Bronchial epithelial cell (primary cell): ENCODE measurements around the gene ADAMTSL3. TPM values are rescaled to one million over a fixed set of nuclear protein-coding genes. Genes with fewer than 3 reads are reported as not detected.

Experiments
- DNase-seq: peaks from one replicate; pipeline ENCODE4 v3.0.0-alpha.2; 2010; ENCODE audit warnings: low read depth
- FAIRE-seq: peaks from 2 replicates; lab custom pipeline; 2011; peaks lifted over from hg19 to GRCh38; lab: Jason Lieb, UNC
- H3K27me3 ChIP-seq: 2 replicates; pipeline ENCODE4 v1.5.1; 2011; ENCODE audit warnings: low read length; ENCODE audit not compliant: control insufficient read depth, insufficient read depth
- H3K36me3 ChIP-seq: 2 replicates; pipeline ENCODE4 v1.5.1; 2011; ENCODE audit warnings: low read length; ENCODE audit not compliant: control insufficient read depth, insufficient read depth
- H3K4me3 ChIP-seq: 2 replicates; pipeline ENCODE4 v1.5.1; 2011; ENCODE audit warnings: mild to moderate bottlenecking, low read depth, low read length, control low read depth
- total RNA-seq: library from RNA; depleted of rRNA; stranded (reverse); fragments of >200 nt; gene quantifications from 2 replicates; pipeline ENCODE4 v1.2.1, GENCODE V29; 2014
- TF ChIP-seq, protein P1 (sequence below): IDR thresholded peaks from 2 replicates; pipeline ENCODE4 v1.5.1; 2011; ENCODE audit warnings: mild to moderate bottlenecking, moderate library complexity, low read length, control low read depth, inconsistent platforms; ENCODE audit not compliant: insufficient read depth, severe bottlenecking

Gene ADAMTSL3
- total RNA-seq, 1 donor from 2014 or later: 0.79 TPM

DNA sequence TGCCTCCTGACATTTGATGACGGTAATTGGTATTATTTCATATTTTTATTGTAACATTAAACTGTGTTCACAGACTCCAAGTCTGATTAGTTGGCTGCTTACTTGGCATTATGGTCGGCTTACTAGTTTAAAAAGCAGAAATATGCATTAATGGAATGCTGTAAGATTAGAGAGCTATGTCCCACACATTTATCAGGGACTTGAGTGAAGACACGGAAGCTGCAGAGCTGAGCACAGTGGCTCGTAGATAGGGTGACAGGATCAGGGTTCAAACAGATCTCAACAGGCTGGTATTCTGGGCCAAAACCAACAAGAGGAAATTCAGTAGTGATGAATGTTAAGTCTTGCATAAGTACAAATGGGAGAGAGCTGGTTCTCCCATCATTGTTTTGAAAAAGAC is 113.8 kb downstream of the ADAMTSL3 start:
- FAIRE-seq: no peak
- peak; percentile 56 for DNase-seq
- Histone ChIP-seq H3K36me3 (no peaks in the 10 kb centered on the region), H3K27me3 (no peaks in the 10 kb centered on the region), H3K4me3 (no peak overlapping the region)
- TF ChIP-seq, protein P1, sequence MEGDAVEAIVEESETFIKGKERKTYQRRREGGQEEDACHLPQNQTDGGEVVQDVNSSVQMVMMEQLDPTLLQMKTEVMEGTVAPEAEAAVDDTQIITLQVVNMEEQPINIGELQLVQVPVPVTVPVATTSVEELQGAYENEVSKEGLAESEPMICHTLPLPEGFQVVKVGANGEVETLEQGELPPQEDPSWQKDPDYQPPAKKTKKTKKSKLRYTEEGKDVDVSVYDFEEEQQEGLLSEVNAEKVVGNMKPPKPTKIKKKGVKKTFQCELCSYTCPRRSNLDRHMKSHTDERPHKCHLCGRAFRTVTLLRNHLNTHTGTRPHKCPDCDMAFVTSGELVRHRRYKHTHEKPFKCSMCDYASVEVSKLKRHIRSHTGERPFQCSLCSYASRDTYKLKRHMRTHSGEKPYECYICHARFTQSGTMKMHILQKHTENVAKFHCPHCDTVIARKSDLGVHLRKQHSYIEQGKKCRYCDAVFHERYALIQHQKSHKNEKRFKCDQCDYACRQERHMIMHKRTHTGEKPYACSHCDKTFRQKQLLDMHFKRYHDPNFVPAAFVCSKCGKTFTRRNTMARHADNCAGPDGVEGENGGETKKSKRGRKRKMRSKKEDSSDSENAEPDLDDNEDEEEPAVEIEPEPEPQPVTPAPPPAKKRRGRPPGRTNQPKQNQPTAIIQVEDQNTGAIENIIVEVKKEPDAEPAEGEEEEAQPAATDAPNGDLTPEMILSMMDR: no peak

DNA sequence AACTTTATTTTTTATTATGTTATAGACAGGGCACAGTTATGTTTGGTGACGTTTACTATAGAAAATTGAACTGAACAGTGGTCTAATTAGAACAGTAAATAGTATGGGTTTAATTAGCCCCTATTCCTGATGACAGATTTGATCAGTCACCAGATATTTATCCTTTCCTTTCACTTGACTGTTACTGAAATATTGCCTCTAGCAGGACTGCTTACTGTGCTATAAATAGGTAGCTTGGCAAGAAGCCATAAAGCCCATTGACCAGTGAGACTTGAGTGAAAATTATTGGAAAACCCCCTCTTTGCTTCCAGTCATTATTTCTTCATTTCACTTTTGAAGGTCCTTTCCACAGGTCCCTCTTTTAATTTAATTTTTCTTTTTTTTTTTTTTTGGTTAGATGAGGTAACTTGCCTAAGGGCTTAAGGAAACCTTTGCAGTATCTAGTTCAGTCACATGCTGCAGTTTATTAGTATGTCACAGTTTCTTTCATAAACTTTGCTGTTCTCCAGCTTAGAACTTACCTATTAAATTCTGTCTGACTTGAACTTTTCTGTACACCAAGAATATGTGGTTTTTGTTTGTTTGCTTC is 115.6 kb downstream of the ADAMTSL3 start:
- Histone ChIP-seq H3K27me3 (no peaks in the 10 kb centered on the region), H3K4me3 (no peak overlapping the region), H3K36me3 (no peaks in the 10 kb centered on the region)
- FAIRE-seq: no peak
- TF ChIP-seq, protein P1: no peak
- peak; percentile 44 for DNase-seq

DNA sequence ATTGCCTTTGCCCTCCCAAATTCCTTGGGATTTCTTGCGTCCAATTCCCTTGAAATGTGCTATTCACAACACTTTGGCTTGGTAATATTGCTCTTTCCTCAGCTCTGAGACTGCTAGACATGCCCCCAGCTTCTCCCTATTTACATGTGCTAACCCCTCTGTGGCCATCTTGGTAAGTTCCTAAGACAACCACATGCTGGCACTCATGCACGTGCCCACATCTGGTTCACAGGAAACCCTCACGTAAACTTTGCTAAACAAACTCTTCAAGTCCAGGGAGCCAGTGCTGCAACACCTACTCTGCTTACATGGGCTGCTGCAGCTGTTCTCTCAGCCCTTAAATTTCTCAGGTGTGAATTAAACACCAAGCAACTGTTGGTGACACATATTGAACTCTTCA is 121.8 kb downstream of the ADAMTSL3 start:
- H3K36me3 ChIP-seq: no peaks in the 10 kb centered on the region
- FAIRE-seq (no peak), DNase-seq (no peak)
- TF ChIP-seq, protein P1: no peak
- H3K27me3 ChIP-seq: no peaks in the 10 kb centered on the region
- no peak overlapping the region for H3K4me3 ChIP-seq

DNA sequence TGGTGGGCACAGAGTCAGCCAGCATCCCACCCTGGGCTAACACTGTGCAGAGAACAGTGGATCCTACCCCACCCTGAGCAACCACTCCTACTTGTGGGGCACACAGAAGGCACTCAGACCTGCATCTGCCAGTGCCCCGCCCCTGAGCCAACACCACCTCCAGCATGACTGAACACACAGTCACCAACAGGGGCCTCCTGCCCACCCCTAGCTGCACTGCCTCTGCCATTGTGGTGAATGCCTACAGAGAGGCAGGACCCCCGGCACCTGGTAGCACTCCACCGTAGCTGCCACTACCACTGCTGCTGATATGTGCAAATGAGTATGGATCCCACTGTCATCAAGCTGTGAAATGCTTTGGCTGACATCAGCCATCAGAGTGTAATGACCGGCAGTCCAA is 123.1 kb downstream of the ADAMTSL3 start:
- Histone ChIP-seq H3K4me3 (no peak overlapping the region), H3K27me3 (no peaks in the 10 kb centered on the region), H3K36me3 (no peaks in the 10 kb centered on the region)
- DNase-seq: no peak
- FAIRE-seq: peak; percentile 36
- TF ChIP-seq, protein P1: no peak

DNA sequence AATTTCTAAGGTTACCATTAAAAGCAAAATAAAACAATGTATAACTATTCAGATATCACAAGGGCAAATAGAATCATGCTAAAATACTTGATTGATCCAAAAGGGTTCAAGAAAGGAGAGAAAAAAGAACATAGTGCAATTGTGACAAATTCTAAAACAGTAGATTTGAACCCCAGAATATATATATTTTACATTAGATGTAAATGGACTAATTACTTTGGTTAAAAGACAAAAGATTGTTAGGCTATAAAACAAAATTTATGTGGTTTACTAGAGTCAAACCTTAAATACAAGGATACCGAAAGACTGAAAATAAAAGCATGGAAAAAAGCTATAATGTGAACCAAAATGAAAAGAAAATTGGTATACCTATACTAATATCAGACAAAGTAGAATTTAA is 129.3 kb downstream of the ADAMTSL3 start:
- TF ChIP-seq, protein P1: no peak
- DNase-seq (no peak), FAIRE-seq (no peak)
- no peak overlapping the region for H3K4me3 ChIP-seq
- H3K36me3 ChIP-seq: no peaks in the 10 kb centered on the region
- H3K27me3 ChIP-seq: no peaks in the 10 kb centered on the region

DNA sequence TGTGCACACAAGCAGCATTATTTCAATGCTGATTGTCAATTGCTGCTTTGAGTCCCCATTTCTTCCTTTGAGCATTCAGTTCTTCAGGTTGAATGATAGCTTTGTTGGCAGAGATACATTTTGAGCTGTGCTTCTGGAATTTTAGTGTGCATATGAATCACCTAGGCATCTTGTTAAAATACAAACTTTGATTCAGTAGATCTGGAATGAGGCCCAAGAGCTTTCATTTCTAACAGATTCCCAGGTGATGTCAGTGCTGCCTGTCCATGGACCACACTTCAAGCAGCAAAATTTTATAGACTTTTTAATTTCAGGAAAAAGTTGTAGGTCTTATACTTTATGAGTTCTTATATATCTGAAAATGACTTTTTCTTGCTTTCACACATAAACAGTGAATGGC is 131.1 kb downstream of the ADAMTSL3 start:
- peak; percentile 93 for DNase-seq
- no peak overlapping the region for H3K4me3 ChIP-seq
- H3K36me3 ChIP-seq: no peaks in the 10 kb centered on the region
- no peaks in the 10 kb centered on the region for H3K27me3 ChIP-seq
- TF ChIP-seq, protein P1: no peak
- no peak for FAIRE-seq
